K562 (cell line): ENCODE results near the gene FAM234B. TPM values are rescaled to one million over a fixed set of nuclear protein-coding genes. Genes with fewer than 3 reads are reported as not detected.

Experiments used
- ATAC-seq: fragments of 200-7000 bp; cut with Tn5 transposase; 3 replicates; pipeline ENCODE4 v1.9.1; 2020; ENCODE audit warnings: moderate library complexity
- BruUV-seq: library from RNA; stranded (reverse); fragments of 400-500 nt; replicated peaks from 2 replicates; lab custom pipeline; 2021; lab: Mats Ljungman, UMichigan
- CTCF ChIA-PET: fragments of 300-600 bp; formaldehyde crosslinking; extraction: SDS; loops from one replicate; lab custom pipeline; 2021; ENCODE audit warnings: low intra/inter-chr PET ratio; lab: Yijun Ruan, JAX
- POLR2A ChIA-PET: fragments of 300-600, 350-650 bp; sonication (Branson Sonifier 250); formaldehyde crosslinking; extraction: SDS; loops from one replicate; lab custom pipeline; 2021; ENCODE audit warnings: antibody characterized with exemption, inconsistent platforms; lab: Yijun Ruan, JAX
- DNase-seq, 4 experiments: peaks; one replicate each; pipeline versions ENCODE4 v3.0.0 to v3.0.0-alpha.2; 2011 to 2018; ENCODE audit warnings: low spot score in 3 of 4, mixed read lengths in 3 of 4; ENCODE audit errors: extremely low read depth in 1 of 4
- FAIRE-seq: peaks from 2 replicates; lab custom pipeline; 2011; peaks lifted over from hg19 to GRCh38; lab: Jason Lieb, UNC
- H2AFZ ChIP-seq: 2 replicates; pipeline ENCODE4 v1.6.0; 2011; ENCODE audit warnings: low read depth, low read length, control low read depth, inconsistent platforms
- H3K27ac ChIP-seq: fragments of 200-600 bp; 3 replicates; pipeline ENCODE4 v1.8.0; 2011; ENCODE audit warnings: low read depth, mild to moderate bottlenecking, control low read depth, inconsistent platforms, low read length, moderate library complexity, mixed read lengths; ENCODE audit errors: extremely low read depth
- H3K27me3 ChIP-seq, 2 experiments: fragments of 300-600 bp in 1 of 2; 2 replicates in 1 of 2; 3 replicates in 1 of 2; pipeline versions ENCODE4 v1.6.0 to v1.8.0; 2011; ENCODE audit warnings: inconsistent platforms in 2 of 2, low read length in 2 of 2, mild to moderate bottlenecking in 1 of 2, mixed read lengths in 1 of 2, moderate library complexity in 1 of 2; ENCODE audit not compliant: control insufficient read depth in 2 of 2, insufficient read depth in 2 of 2
- H3K36me3 ChIP-seq: fragments of 300-600 bp; 3 replicates; pipeline ENCODE4 v1.8.0; 2011; ENCODE audit warnings: mild to moderate bottlenecking, low read length, inconsistent platforms; ENCODE audit not compliant: control insufficient read depth, insufficient read depth
- H3K4me1 ChIP-seq, 2 experiments: fragments of 200-600 bp in 1 of 2; replicated peaks in 1 of 2; 2 replicates in 1 of 2; 3 replicates in 1 of 2; pipeline versions ENCODE4 v1.5.1 to v1.8.0; 2011; ENCODE audit warnings: inconsistent platforms in 2 of 2, low read length in 2 of 2, mild to moderate bottlenecking in 1 of 2, mixed read lengths in 1 of 2, moderate library complexity in 1 of 2; ENCODE audit not compliant: control insufficient read depth in 2 of 2, insufficient read depth in 2 of 2
- H3K4me2 ChIP-seq: 2 replicates; pipeline ENCODE4 v1.6.1; 2011; ENCODE audit warnings: low read length, control low read depth, inconsistent platforms, mixed read lengths; ENCODE audit not compliant: insufficient read depth
- H3K4me3 ChIP-seq: fragments of 200-600 bp; sonication (generic), shearing (Covaris generic); 2 replicates; pipeline ENCODE4 v1.5.1; 2016; ENCODE audit warnings: control low read depth, inconsistent platforms
- H3K79me2 ChIP-seq: fragments of 200-600 bp; 3 replicates; pipeline ENCODE4 v1.8.0; 2011; ENCODE audit warnings: low read length, inconsistent platforms; ENCODE audit not compliant: control insufficient read depth, insufficient read depth
- H3K9ac ChIP-seq, 2 experiments: 2 replicates each; pipeline versions ENCODE4 v1.6.0 to v1.6.1; 2011; ENCODE audit warnings: low read depth in 2 of 2, low read length in 2 of 2, control low read depth in 1 of 2, inconsistent platforms in 1 of 2, mild to moderate bottlenecking in 1 of 2, mixed read lengths in 1 of 2; ENCODE audit not compliant: insufficient read depth in 1 of 2
- H3K9me1 ChIP-seq: one replicate; pipeline ENCODE4 v1.6.0; 2011; ENCODE audit warnings: inconsistent platforms, mild to moderate bottlenecking, low read length, moderate library complexity; ENCODE audit not compliant: control insufficient read depth, insufficient read depth
- H3K9me3 ChIP-seq: replicated peaks from 2 replicates; pipeline ENCODE4 v1.5.1; 2011; ENCODE audit warnings: low read depth, low read length, inconsistent platforms; ENCODE audit not compliant: control insufficient read depth, insufficient read depth
- H4K20me1 ChIP-seq: replicated peaks from 2 replicates; pipeline ENCODE4 v1.6.1; 2011; ENCODE audit warnings: low read length, inconsistent platforms, mixed read lengths; ENCODE audit not compliant: control insufficient read depth, insufficient read depth
- BHLHE40 ChIP-seq: IDR thresholded peaks from 2 replicates; pipeline ENCODE4 v1.6.1; 2011; ENCODE audit warnings: low read length, improper control_type of control experiment
- RBM34 ChIP-seq: fragments of 200-400 bp; formaldehyde crosslinking; IDR thresholded peaks from 2 replicates; pipeline ENCODE4 v1.6.1; 2018; ENCODE audit warnings: low read length, borderline replicate concordance; ENCODE audit not compliant: insufficient read depth
- WGBS: fragments of 100-300 bp; shearing (Covaris generic); methylation state at CpG from one replicate; pipeline ENCODE4 v1.1.6; 2016; ENCODE audit warnings: low coverage, mixed read lengths; ENCODE audit not compliant: insufficient coverage; ENCODE audit errors: missing lambda C conversion rate; 5-methylcytosine and 5-hydroxymethylcytosine counted together
- in situ Hi-C: fragments of 300-500 bp; cut with MboI; formaldehyde crosslinking; loops from 4 replicates; pipeline ENCODE4 v1.15.0; 2018; ENCODE audit warnings: inconsistent platforms, mixed read lengths
- intact Hi-C: fragments of 100-400 bp; cut with micrococcal nuclease; formaldehyde crosslinking; loops from 2 replicates; pipeline ENCODE4 v1.14.2; 2022
- polyA plus RNA-seq, 8 experiments: library from polyadenylated mRNA; depleted of rRNA in 4 of 8; stranded (reverse) in 5 of 8; unstranded in 3 of 8; fragments of >200 nt; fragmentation: Nextera tagmentation in 2 of 8; fragmentation: Illumina TruSeq in 1 of 8; extraction: Ambion mirVana in 2 of 8; extraction: Trizol in 1 of 8; gene quantifications; 2 replicates each; pipeline versions ENCODE4 v1.2.1 to v1.2.3, GENCODE V29; 2011 to 2014; ENCODE audit warnings: inconsistent platforms in 1 of 8, missing spikeins in 1 of 8
- total RNA-seq, 7 experiments: library from RNA; depleted of rRNA in 6 of 7; stranded (reverse); fragments of >200 nt in 6 of 7; fragmentation: Illumina TruSeq in 2 of 7; extraction: Trizol in 2 of 7; gene quantifications; 2 replicates each; pipeline versions ENCODE4 v1.2.1 to v1.2.3, GENCODE V29; 2011 to 2021; ENCODE audit warnings: low replicate concordance in 1 of 7
- TF ChIP-seq, protein P1 (sequence below): fragments of 200-800 bp; sonication (Bioruptor generic); IDR thresholded peaks from 2 replicates; pipeline ENCODE4 v1.6.1; 2016; ENCODE audit warnings: missing genetic modification characterization, missing compliant biosample characterization
- TF ChIP-seq, protein P2 (sequence below), 2 experiments: fragments of 450-650 bp in 1 of 2; sonication (generic) in 1 of 2; formaldehyde crosslinking in 1 of 2; IDR thresholded peaks; 2 replicates each; pipeline versions ENCODE4 v1.7.1 to v1.9.0; 2016 to 2022; ENCODE audit warnings: inconsistent platforms in 1 of 2, mild to moderate bottlenecking in 1 of 2, missing genetic modification reagents in 1 of 2

FAM234B gene
- total and polyA plus RNA-seq, 9 of the 15 experiments (the other 6 are each of a cell fraction or from before 2014, with no cell fraction given), result 1.00 to 4.3 (median 2.0) TPM

DNA sequence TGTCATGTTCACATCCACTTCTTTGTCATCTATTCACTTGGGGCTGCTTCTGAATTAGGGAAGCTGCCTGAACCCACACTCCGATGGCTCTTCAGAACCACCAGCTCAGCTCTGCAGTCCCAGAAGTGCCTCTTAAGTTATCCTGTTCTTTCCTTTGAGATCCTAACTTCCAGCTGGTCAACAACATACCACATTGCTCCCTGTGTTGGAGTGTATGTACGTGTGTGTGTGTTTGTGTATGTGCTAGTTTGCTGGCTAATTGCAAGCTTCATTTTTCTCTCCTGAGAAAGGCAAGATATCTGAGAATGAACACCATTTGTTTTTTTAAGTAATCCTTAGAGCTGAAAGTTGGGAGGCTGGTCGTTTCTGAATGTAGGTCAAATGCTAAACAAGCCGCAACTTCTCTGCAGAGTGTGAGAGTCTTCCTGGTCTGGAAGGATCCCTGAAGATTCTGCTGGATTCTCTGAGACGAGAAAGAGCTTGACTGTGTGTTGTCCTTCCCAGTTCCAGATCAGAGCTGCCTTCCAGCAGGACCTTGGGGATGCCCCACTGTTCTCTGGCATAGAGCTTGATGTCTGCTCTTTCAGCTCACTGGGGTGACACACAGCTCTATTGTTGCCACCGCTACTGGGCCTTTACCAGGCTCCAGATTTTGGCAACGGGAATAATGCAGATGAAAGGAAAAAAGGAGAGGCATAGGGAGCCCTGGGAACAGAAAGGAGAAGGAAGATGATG lies 58.4 kb downstream of the FAM234B start:
- ATAC-seq (no peak), FAIRE-seq (no peak), DNase-seq (no peak)
- Histone ChIP-seq H3K9ac (no peak overlapping the region), H3K9me3 (no peaks in the 10 kb centered on the region), H2AFZ (no peak overlapping the region), H3K36me3 (no peaks in the 10 kb centered on the region), H4K20me1 (no peaks in the 10 kb centered on the region; the same call in 1 of the 2 replicates), H3K27me3 (peaks cover 5 to 24% of the 10 kb centered on the region in 2 experiments; a peak in 4 of 5 replicates), H3K79me2 (no peaks in the 10 kb centered on the region), H3K9me1 (no peaks in the 10 kb centered on the region), H3K4me3 (no peak overlapping the region), H3K4me1 (peaks cover 0 to 10% of the 10 kb centered on the region in 2 experiments; a peak in 3 of 5 replicates), H3K27ac (no peak overlapping the region), H3K4me2 (no peak overlapping the region)
- POLR2A ChIA-PET, result interaction anchor here (0.6 kb wide), 1 partner anchor 126 kb away, joined by 3 read pairs; no protein-coding TSS in a partner anchor
- no TSS peak for BruUV-seq
- 7% methylated on average over 6 of the region's 7 CpGs for WGBS
- intact Hi-C loops, result no loop called here
- in situ Hi-C loops, result no loop called here
- CTCF ChIA-PET, result no interaction called here
- no peak for TF ChIP-seq BHLHE40
- TF ChIP-seq, protein P1, sequence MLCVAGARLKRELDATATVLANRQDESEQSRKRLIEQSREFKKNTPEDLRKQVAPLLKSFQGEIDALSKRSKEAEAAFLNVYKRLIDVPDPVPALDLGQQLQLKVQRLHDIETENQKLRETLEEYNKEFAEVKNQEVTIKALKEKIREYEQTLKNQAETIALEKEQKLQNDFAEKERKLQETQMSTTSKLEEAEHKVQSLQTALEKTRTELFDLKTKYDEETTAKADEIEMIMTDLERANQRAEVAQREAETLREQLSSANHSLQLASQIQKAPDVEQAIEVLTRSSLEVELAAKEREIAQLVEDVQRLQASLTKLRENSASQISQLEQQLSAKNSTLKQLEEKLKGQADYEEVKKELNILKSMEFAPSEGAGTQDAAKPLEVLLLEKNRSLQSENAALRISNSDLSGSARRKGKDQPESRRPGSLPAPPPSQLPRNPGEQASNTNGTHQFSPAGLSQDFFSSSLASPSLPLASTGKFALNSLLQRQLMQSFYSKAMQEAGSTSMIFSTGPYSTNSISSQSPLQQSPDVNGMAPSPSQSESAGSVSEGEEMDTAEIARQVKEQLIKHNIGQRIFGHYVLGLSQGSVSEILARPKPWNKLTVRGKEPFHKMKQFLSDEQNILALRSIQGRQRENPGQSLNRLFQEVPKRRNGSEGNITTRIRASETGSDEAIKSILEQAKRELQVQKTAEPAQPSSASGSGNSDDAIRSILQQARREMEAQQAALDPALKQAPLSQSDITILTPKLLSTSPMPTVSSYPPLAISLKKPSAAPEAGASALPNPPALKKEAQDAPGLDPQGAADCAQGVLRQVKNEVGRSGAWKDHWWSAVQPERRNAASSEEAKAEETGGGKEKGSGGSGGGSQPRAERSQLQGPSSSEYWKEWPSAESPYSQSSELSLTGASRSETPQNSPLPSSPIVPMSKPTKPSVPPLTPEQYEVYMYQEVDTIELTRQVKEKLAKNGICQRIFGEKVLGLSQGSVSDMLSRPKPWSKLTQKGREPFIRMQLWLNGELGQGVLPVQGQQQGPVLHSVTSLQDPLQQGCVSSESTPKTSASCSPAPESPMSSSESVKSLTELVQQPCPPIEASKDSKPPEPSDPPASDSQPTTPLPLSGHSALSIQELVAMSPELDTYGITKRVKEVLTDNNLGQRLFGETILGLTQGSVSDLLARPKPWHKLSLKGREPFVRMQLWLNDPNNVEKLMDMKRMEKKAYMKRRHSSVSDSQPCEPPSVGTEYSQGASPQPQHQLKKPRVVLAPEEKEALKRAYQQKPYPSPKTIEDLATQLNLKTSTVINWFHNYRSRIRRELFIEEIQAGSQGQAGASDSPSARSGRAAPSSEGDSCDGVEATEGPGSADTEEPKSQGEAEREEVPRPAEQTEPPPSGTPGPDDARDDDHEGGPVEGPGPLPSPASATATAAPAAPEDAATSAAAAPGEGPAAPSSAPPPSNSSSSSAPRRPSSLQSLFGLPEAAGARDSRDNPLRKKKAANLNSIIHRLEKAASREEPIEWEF (CRISPR knock-in tag), result no peak
- TF ChIP-seq, protein P2, sequence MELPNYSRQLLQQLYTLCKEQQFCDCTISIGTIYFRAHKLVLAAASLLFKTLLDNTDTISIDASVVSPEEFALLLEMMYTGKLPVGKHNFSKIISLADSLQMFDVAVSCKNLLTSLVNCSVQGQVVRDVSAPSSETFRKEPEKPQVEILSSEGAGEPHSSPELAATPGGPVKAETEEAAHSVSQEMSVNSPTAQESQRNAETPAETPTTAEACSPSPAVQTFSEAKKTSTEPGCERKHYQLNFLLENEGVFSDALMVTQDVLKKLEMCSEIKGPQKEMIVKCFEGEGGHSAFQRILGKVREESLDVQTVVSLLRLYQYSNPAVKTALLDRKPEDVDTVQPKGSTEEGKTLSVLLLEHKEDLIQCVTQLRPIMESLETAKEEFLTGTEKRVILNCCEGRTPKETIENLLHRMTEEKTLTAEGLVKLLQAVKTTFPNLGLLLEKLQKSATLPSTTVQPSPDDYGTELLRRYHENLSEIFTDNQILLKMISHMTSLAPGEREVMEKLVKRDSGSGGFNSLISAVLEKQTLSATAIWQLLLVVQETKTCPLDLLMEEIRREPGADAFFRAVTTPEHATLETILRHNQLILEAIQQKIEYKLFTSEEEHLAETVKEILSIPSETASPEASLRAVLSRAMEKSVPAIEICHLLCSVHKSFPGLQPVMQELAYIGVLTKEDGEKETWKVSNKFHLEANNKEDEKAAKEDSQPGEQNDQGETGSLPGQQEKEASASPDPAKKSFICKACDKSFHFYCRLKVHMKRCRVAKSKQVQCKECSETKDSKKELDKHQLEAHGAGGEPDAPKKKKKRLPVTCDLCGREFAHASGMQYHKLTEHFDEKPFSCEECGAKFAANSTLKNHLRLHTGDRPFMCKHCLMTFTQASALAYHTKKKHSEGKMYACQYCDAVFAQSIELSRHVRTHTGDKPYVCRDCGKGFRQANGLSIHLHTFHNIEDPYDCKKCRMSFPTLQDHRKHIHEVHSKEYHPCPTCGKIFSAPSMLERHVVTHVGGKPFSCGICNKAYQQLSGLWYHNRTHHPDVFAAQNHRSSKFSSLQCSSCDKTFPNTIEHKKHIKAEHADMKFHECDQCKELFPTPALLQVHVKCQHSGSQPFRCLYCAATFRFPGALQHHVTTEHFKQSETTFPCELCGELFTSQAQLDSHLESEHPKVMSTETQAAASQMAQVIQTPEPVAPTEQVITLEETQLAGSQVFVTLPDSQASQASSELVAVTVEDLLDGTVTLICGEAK (IDR thresholded peaks at IDR 0.05), result no peak
- TF ChIP-seq, protein P2 (CRISPR knock-in tag; IDR thresholded peaks at IDR 0.05), result no peak
- no peak for TF ChIP-seq RBM34
